Ovary (tissue), 9 donors: ENCODE measurements around the gene MECR. TPM values are rescaled to one million over a fixed set of nuclear protein-coding genes. Genes with fewer than 3 reads are reported as not detected.
A peak's percentile ranks its signal among the peaks of the same experiment; 100 is the strongest.

ENCODE experiments used
- DNase-seq, 5 donors: peaks; one replicate each; pipeline ENCODE4 v3.0.0-alpha.2; 2019 to 2020
- H3K27ac ChIP-seq, 2 donors: fragments of 200-600 bp; one replicate each; pipeline versions ENCODE4 v1.5.1 to v1.8.0; 2019 to 2022
- H3K27me3 ChIP-seq: fragments of 200-600 bp; one replicate; pipeline ENCODE4 v1.8.0; 2022
- H3K36me3 ChIP-seq: fragments of 200-600 bp; sonication (generic); one replicate; pipeline ENCODE4 v1.5.1; 2019
- H3K4me1 ChIP-seq: one replicate; pipeline ENCODE4 v1.8.1; 2013; ENCODE audit warnings: mild to moderate bottlenecking, moderate library complexity; ENCODE audit not compliant: insufficient read depth
- H3K4me3 ChIP-seq: fragments of 200-600 bp; sonication (generic); one replicate; pipeline ENCODE4 v1.5.1; 2017
- H3K9me3 ChIP-seq, 2 donors: fragments of 200-600 bp in 1 of 2; sonication (generic) in 1 of 2; one replicate each; pipeline versions ENCODE4 v1.5.1 to v1.8.1; 2013 to 2019; ENCODE audit warnings: mild to moderate bottlenecking in 1 of 2, moderate library complexity in 1 of 2
- EP300 ChIP-seq: sonication (generic); formaldehyde crosslinking; IDR thresholded peaks from one replicate; pipeline ENCODE4 v1.6.1; 2017; ENCODE audit warnings: antibody characterized with exemption
- POLR2A ChIP-seq: fragments of 450-650 bp; IDR thresholded peaks from one replicate; pipeline ENCODE4 v1.6.1; 2017; ENCODE audit warnings: antibody characterized with exemption, mild to moderate bottlenecking, moderate library complexity
- WGBS, 3 donors: extraction: QIAGEN DNeasy Blood & Tissue Kit in 1 of 3; methylation state at CpG; one replicate each; pipeline versions ENCODE4 v1.1.5 to v1.1.7; 2013 to 2017; 5-methylcytosine and 5-hydroxymethylcytosine counted together
- intact Hi-C, 4 donors: fragments of 100-400 bp; cut with DNase I; formaldehyde crosslinking; loops; one replicate each; pipeline versions ENCODE4 v1.11.0 to v1.15.1; 2022 to 2023
- polyA plus RNA-seq, 2 donors: library from polyadenylated mRNA; stranded (reverse); fragments of 200-250 nt in 1 of 2; fragments of 350-450 nt in 1 of 2; fragmentation: Illumina TruSeq in 1 of 2; extraction: RNeasy Lipid Tissue Mini Kit (QIAGEN cat#74804) in 1 of 2; gene quantifications; one replicate each; pipeline ENCODE4 v1.2.3, GENCODE V29; 2013 to 2014
- total RNA-seq, 7 donors: library from RNA; depleted of rRNA in 2 of 7; stranded (reverse); fragments of >200 nt in 2 of 7; fragmentation: NEBNext Ultra II Directional in 3 of 7; extraction: Animal tissue kit (Norgen Biotek cat#: 25700) in 3 of 7; gene quantifications; one replicate each; pipeline versions ENCODE4 v1.1.0 to v1.2.4, GENCODE V29; 2016 to 2023
- TF ChIP-seq, protein P1 (sequence below), 3 donors: fragments of 450-650 bp in 2 of 3; fragments of 200-600 bp in 1 of 3; IDR thresholded peaks; one replicate each; pipeline versions ENCODE4 v1.5.1 to v1.8.0; 2016 to 2022; ENCODE audit warnings: antibody characterized with exemption in 3 of 3, mild to moderate bottlenecking in 1 of 3
- donor health status: DM: no; HTN: no; CAD: no; lungs with moderate emphysema.
- donor health status: DM: no; HTN: no; CAD: no.
- donor health status: Bipolar disorder and iron deficiency.
- donor health status: DM: yes; HTN: yes; CAD: no.
- donor health status: DM: no; HTN: no; CAD: no.
- donor health status: DM: yes; HTN: yes; CAD: no.

Gene MECR
- total and polyA plus RNA-seq, 9 donors, result 11.9 to 33.9 (median 20.2) TPM

DNA sequence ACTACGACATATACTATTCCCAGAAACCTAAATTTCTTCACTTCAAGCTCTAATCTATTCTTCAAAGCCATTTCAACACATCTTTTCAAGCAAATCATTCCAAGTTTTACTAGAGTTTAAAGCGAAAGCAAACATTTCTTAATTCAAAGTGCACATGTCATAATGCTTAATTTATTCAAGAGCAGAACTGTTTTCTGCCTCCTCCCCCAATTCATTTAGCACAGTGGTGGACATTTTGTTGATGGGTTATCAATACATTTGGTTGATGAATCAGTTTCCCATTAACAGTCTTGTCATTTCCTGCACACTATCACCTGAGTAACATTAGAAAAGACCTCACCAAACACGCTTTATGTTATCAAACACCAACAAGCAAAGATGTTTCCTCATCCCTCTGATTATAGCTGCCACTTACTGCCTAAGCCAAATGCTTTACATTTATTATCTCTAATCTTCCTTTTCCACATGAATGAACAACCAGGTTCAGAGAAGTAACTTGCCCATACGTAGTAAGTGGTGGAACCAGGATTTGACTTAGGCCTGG is 51.0 kb downstream of the MECR start:
- no peak overlapping the region for H3K27ac ChIP-seq
- no peaks in the 10 kb centered on the region for H3K36me3 ChIP-seq
- H3K4me1 ChIP-seq, result peaks cover 2% of the 10 kb centered on the region
- no peak for DNase-seq
- H3K4me3 ChIP-seq, result peak overlapping the region; percentile 95
- no peaks in the 10 kb centered on the region for H3K27me3 ChIP-seq
- no peaks in the 10 kb centered on the region for H3K9me3 ChIP-seq
- intact Hi-C loops, result loop anchor here in 3 of 4 donors (2.0 to 5.0 kb wide), 2 partner anchors 57 kb away; partner anchors contain the start of gene TMEM200B (in 3 of the 3)
- WGBS, 3 donors, result 17 to 24% (median 23%) methylated on average over 4 of the region's 4 CpGs
- TF ChIP-seq, protein P1, sequence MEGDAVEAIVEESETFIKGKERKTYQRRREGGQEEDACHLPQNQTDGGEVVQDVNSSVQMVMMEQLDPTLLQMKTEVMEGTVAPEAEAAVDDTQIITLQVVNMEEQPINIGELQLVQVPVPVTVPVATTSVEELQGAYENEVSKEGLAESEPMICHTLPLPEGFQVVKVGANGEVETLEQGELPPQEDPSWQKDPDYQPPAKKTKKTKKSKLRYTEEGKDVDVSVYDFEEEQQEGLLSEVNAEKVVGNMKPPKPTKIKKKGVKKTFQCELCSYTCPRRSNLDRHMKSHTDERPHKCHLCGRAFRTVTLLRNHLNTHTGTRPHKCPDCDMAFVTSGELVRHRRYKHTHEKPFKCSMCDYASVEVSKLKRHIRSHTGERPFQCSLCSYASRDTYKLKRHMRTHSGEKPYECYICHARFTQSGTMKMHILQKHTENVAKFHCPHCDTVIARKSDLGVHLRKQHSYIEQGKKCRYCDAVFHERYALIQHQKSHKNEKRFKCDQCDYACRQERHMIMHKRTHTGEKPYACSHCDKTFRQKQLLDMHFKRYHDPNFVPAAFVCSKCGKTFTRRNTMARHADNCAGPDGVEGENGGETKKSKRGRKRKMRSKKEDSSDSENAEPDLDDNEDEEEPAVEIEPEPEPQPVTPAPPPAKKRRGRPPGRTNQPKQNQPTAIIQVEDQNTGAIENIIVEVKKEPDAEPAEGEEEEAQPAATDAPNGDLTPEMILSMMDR (IDR thresholded peaks at IDR 0.05), result no peak
- no peak for TF ChIP-seq POLR2A
- no peak for TF ChIP-seq EP300

DNA sequence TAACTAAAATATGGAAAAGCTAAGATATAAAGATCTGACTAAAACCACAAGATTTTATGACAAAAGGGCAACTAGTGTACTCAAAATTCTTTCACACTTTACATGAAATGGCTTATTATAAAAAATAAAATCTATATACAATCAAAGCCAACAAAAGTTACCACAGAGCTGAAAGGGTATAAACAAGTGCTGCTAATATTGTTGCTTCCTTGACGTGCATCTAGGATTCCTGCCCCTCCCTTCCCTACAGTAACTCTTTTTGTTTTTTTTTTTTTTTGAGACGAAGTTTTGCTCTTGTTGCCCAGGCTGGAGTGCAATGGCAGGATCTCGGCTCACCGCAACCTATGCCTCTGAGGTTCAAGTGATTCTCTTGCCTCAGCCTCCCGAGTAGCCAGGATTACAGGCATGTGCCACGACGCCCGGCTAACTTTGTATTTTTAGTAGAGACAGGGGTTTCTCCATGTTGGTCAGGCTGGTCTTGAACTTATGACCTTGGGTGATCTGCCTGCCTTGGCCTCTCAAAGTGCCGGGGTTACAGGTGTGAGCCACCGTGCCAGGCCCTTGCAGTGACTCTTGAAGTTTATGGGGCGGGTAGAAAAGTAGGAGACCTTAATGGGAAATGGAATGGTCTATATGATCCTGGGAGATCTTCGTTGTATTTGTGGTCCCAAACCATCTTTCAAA is 53.6 kb downstream of the MECR start:
- WGBS, 3 donors, result 64 to 71% (median 64%) methylated on average over 12 of the region's 12 CpGs
- H3K4me3 ChIP-seq, result no peak overlapping the region
- no peak overlapping the region for H3K27ac ChIP-seq
- no peaks in the 10 kb centered on the region for H3K9me3 ChIP-seq
- no peak for TF ChIP-seq POLR2A
- TF ChIP-seq EP300, result no peak
- TF ChIP-seq, protein P1 (IDR thresholded peaks at IDR 0.05), result no peak
- intact Hi-C loops, result no loop called here
- no peaks in the 10 kb centered on the region for H3K27me3 ChIP-seq
- H3K36me3 ChIP-seq, result no peaks in the 10 kb centered on the region
- no peak for DNase-seq
- peaks cover 2% of the 10 kb centered on the region for H3K4me1 ChIP-seq

DNA sequence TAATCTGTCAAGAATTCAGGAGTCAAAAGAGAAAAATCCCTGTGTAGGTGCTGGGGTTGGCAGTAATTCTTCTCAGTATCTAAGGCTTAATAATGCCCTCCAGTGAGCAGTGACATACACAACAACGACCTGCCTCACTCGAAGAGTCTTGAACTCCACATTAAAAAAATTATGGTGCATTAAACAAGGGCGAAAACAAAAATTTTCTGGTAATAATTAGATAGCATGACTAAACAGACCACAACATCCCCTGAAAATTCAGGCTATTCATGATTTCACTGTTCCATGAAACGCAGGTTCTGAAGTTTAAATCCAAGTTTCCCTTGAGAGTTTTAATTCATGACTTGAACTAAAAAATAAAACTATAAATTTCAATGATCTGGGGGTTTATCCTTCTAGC is 54.2 kb downstream of the MECR start:
- no peak for TF ChIP-seq EP300
- TF ChIP-seq, protein P1 (IDR thresholded peaks at IDR 0.05), result no peak
- no peak for TF ChIP-seq POLR2A
- Histone ChIP-seq H3K4me3 (no peak overlapping the region), H3K27ac (no peak overlapping the region), H3K27me3 (no peaks in the 10 kb centered on the region), H3K36me3 (no peaks in the 10 kb centered on the region), H3K9me3 (no peaks in the 10 kb centered on the region), H3K4me1 (peaks cover 2% of the 10 kb centered on the region)
- no peak for DNase-seq
- intact Hi-C loops, result no loop called here
- WGBS, 3 donors, result 19 to 25% (median 22%) methylated on average over 4 of the region's 4 CpGs

DNA sequence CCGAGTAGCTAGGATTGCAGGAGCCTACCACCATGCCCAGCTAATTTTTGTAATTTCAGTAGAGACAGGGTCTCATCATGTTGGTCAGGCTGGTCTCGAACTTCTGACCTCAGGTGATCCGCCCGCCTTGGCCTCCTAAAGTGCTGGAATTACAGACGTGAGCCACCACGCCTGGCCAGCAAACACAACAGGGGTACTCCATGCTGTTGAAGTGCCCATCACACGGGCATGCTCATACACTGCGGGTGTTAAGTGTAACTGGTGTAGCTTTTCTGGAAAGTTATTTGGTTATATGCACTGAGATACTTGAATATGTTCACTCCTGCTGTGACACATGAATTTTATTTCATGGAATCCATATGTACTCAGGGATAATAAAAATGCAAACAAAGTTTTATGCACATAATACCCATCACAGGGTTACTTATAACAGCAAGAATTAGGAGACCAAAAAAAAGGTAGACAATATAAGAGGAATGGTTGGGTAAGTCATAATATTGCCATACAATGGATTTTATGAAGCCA is 58.3 kb downstream of the MECR start:
- Histone ChIP-seq H3K4me3 (no peak overlapping the region), H3K27ac (no peak overlapping the region), H3K36me3 (no peaks in the 10 kb centered on the region), H3K4me1 (peaks cover 6% of the 10 kb centered on the region), H3K9me3 (no peaks in the 10 kb centered on the region), H3K27me3 (no peaks in the 10 kb centered on the region)
- intact Hi-C loops, result no loop called here
- TF ChIP-seq POLR2A (no peak), EP300 (no peak)
- TF ChIP-seq, protein P1 (IDR thresholded peaks at IDR 0.05), result no peak
- no peak for DNase-seq
- 92 to 95% (median 94%) methylated on average over 8 of the region's 8 CpGs for WGBS, 3 donors
